C1 segment of cervical spinal cord (tissue), 14 donors: Measurements from ENCODE around the gene ABHD17B.

Experiments used
- DNase-seq, 14 donors: peaks; one replicate each; lab custom pipeline; 2025; lab: John Stamatoyannopoulos, UW

ABHD17B gene

DNA sequence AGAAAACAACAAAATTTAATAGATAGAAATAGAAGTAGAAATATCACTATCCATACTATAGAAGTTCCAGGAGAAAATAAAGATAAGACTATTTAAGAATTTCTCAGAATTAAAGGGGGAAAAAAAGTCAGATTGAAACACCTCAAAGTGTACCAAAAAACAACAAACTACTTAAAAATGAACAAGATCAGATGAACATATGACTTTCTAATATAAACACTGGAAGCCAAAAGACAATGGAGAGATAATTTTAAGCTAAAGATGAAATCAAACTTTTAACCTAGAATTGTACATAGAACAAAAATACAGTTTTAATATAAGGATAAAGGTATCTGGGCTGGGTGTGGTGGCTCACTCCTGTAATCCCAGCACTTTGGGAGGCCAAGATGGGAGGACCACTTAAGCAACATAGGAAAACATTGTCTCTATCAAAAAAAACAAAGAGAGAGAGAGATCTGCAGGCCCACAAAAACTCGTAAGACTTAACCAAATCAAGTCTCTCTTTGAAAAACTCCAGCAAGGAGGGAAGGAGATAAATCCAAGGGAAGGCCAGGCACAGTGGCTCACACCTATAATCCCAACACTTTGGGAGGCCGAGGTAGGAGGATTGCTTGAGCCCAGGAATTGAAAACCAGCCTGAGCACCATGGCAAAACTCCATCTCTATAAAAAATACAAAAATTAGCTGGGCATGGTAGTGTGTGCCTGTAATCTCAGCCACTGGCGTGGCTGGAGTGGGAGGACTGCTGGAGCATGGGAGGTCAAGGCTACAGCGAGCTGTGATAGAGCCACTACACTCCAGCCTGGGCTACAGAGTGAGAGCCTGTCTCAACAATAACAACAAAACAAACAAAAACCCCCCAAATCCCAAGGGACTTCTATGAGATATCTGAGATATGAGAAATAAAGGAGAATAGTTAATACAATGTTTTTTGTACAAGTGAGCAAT lies 32.4 kb downstream of the ABHD17B start:
- no peak for DNase-seq

- no peak for DNase-seq
Measured at GRCh38 chr9:71876829-71877228, 34.2 kb downstream of the ABHD17B start.

DNA sequence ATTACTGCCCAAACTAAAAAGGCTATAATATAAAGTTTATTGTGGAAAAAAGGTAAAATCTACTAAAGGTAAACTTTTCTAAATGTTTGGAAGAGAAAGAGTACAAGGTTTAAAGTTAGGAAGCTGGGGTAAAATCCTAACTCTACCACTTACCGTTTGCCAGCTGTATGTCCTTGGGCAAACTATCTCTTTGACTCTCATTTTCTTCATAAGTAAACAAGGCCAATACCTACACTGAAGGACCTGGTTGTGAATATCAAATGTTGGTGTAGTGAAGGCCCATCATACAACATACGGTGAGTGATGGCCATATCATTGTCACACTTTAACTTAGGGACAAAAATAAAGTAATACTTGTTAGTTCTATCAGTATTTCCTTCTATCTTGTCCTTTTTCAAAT lies 34.9 kb downstream of the ABHD17B start:
- DNase-seq = no peak

- DNase-seq = no peak
Measured at GRCh38 chr9:71875345-71875744, 35.6 kb downstream of the ABHD17B start.

DNA sequence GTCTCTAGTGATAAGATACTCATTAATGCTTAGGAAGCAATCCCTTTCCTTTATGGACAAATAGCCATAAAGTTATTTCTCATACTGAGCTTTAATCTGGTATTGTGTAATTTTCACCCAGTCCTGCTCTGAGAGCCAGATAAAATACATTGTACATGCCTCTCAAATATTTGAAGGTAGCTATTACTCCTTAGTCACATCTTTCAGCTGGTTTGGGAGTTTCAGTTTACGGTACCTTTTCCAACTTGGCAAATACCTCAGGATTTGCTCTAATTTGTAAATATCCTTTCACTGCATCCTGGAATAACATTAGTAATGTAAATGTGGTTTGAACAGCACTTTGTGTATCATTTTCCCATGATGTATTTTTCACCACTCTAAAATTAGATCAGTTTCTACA lies 47.4 kb downstream of the ABHD17B start:
- DNase-seq = no peak

- DNase-seq = no peak
Measured at GRCh38 chr9:71861618-71862017, 49.4 kb downstream of the ABHD17B start.

- DNase-seq = no peak
Measured at GRCh38 chr9:71859939-71860338, 51.1 kb downstream of the ABHD17B start.

DNA sequence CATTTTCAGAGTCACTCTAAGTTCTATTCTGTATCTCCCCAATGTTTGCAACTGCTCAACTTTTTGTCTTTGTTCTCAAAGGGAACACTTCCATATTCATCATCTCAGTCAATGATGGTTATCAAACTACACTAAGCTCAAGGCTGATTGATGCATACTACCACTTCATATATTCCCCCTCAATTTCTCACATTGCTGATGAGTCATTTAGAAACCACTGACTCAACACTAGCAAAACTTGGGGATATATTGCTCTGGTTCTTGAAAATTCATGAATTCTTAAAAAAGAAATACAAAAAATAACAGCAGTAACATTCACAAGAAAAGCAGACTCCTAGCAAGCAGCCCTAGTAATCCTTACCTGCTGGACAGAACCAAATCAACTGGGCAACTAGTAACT lies 52.2 kb downstream of the ABHD17B start:
- DNase-seq = no peak

DNA sequence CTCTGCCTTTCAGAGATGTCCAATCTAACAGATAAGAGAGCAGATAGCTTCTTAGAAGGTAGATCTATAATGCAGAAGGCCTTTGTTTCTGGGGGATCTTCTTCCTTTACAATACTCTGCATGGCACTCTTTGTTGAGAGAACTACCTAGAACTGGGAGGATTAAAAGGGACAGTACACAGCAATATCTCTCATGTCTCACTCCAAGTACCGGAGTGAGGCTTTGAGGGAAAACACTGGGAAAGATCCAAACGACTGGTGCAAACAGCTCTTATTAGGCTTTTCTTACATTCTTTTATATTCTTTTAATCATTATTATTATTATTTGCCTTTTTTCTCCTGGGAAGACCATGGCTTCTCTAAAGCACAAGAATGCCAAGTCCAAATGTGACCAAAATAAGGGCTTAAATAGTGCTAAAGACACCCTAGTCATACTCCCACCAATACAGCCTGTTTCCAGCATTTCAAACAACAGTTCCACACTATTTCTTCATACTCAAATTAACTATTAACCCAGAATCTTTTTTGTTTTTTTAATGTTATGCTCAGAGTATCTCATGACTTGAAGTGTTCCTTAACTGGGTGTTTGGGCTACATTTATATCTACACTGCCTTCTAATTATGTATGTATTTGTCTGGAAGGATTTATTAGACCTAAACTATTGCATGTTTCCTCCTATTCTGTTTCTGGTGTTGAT lies 52.7 kb downstream of the ABHD17B start:
- no peak for DNase-seq

- no peak for DNase-seq
Measured at GRCh38 chr9:71857159-71857558, 53.8 kb downstream of the ABHD17B start.

DNA sequence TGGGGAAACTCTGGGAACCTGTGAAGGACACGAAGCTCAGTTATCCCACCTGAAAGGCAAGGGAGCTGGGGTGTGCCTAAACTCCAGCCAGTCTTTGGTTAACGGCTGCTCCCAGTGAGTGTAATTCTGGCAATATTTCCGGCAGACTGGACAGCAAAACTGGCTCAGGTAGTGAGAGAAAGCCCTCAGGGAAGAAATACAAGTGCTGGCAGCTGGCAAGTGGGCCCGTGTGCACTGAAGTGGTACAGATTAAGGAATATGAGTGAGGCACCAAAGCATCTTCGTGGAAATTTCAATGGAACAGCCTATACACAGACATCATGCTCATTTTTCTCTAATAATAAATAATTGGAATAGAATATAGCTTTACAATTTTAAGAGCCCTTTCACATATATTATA lies 56.2 kb downstream of the ABHD17B start:
- peak in 1 of 14 donors; percentile 2 for DNase-seq

DNA sequence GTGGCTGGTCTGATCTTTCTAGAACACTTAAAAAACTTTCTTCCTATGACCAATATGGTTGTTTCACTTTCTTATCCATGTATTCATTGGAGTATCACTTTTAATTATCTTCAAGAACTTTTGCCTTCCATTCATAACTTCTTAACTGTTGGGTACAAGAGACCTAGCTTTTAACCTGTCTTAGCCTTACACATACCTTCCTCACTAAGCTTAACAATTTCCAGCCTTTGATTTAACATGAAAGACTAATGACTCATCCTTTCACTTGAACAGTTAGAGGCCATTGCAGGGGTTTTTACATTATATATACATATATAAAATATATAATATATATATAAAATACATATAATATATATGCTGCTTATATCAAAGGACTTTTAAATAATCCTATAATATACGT lies 57.9 kb downstream of the ABHD17B start:
- no peak for DNase-seq

GRCh38 chr9:71850996-71851395 lies 60.0 kb downstream of the ABHD17B start:
- no peak for DNase-seq

DNA sequence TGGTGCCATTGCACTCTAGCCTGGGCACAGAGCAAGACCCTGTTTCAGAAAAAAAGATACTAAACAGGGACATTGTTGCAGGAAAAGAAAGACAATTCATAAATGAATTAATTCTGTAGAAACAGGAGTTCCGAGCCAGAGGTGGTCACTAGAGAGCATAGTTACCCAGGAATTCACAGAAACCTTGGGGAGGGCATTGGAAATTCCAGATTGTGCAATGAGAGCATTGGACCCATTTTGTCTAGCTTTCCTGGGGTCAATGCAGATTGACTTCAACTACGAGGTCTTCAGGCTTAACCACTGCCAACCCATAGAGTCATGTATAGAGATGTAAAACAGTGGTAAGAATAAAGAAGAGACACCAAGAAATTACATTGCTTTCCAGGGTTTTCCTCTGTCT lies 63.1 kb downstream of the ABHD17B start:
- no peak for DNase-seq

DNA sequence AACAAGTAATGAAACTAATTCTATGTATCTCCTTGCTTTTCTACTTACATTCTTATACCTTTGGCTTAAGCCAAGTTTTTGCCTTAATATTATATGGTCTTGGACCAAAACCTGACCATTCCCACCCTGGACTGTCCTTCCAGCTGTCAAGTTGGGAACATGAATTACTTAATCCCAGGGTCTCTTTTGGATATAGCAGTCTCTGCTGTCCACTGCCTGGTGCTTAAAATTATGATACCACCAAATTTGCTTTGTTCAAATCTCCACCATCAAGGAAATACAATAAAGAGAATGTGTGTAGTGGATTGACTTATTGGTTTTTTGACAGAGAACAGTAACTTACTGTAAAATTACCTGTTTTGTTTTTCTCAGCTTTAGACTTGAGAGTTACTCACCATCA lies 66.2 kb downstream of the ABHD17B start:
- no peak for DNase-seq

GRCh38 chr9:71839668-71840067 lies 71.3 kb downstream of the ABHD17B start:
- no peak for DNase-seq

DNA sequence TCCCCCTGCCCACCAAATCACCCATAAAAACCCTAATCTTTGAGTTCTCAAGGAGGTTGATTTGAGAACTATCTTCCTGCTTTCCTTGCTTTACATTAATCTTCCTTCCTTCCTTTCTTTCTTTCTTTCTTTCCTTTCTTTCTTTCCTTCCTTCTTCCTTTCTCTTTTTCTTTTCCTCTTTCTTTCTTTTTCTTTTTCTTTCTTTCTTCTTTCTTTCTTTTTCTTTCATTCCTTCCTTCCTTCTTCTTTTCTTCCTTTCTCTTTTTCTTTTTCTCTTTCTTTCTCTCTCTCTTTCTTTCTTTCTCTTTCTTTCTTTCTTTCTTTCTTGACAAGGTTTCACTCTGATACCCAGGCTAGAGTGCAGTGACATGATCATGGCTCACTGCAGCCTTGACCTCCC lies 75.4 kb downstream of the ABHD17B start:
- no peak for DNase-seq

- DNase-seq = no peak
Measured at GRCh38 chr9:71830929-71831328, 80.1 kb downstream of the ABHD17B start.

DNA sequence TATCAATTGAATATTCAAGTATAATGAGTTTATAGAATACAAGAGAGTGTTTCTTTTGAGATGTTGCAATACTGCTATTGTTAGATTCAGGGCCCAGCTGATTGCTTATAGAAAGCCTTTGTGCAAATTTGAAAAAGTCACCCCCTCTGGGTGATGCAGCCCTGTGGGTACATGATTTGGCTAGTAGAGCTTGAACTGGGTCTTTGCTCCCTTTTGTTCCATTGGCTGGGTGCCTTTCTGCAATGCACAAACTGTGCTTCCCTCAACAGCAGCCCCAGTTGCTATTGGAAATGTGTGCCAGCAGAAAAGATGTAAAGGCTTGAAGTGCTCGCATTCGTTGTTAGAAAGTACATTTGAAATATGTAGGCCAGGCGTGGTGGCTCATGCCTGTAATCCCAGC lies 80.8 kb downstream of the ABHD17B start:
- DNase-seq = peak in 13 of 14 donors; percentile 6 to 81 (median 61)

GRCh38 chr9:71826279-71826678 lies 84.7 kb downstream of the ABHD17B start:
- DNase-seq = no peak

- DNase-seq = no peak
Measured at GRCh38 chr9:71824257-71824656, 86.7 kb downstream of the ABHD17B start.

DNA sequence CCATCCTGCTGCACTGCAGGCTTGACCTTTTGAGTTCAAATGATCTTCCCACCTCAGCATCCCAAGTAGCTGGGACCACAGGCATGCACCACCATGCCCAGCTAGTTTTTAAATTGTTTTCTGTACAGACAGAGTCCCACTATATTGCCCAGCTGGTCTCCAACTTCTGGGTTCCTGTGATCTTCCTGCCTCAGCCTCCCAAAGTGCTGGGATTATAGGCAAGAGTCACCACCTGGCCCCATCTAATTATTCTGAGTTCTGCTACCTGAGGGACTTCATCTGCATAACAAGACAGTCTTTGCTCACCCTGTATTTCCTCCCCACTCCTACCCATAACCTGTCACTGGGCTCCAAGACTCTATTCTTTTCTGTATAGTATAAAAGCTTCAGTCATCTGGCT lies 88.1 kb downstream of the ABHD17B start:
- DNase-seq = no peak

GRCh38 chr9:71822456-71822855 lies 88.5 kb downstream of the ABHD17B start:
- DNase-seq = no peak
